HG03060 (cell line): Measurements from ENCODE around the gene ERLIN1.

Source experiments
- ATAC-seq: cut with Tn5 transposase; IDR thresholded peaks from one replicate; pipeline ENCODE4 v1.9.1; 2021; ENCODE audit warnings: low read depth, moderate number of reproducible peaks; ENCODE audit not compliant: unreplicated experiment

ERLIN1 gene

DNA sequence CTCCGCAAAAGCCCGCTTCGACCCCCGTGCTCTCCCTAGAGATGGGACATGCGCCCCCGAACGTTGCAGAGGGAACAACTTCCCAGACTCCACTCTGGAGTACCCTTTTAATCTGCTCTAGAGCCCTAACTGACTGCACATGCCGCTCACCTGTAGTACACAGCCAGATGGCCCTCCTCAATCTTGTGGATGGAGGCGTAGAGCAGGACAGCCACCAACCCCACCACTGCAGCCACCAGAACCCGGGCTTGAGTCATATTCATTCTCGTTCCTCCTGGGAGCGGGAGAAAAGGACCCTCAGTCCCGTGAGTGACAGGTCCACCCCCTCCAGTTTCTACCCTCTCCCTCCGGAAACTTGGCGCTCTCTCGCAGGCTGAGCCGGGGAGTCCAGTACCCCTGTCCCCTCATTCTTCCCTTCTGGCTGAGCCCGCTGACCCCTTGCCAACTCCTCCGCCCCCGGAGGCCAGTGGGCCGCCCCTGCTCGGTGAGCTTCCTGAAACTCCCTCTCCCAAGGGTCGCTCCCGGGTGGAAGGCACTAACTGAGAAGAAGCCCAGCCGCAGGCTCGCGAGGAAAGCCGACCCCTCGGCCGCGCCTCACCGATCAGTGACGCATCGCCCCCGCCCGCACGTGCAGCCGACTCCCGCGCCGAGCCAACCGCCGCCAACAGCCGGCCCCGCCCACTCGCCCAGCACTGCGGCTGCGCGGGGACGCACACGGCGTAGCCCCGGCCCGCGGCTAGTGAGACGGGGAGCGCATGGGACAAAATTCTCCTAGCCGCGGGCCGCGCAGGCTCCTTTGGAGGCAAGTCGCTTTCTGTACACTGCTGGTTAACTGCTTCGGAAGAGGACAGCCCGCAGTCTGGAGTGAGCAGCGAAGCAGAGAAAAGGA is at the start of gene ERLIN1:
TSS of gene ERLIN1 (minus strand) at position 666 of the 889 bp plus-strand sequence. CDS start at position 263, 403 bp downstream.
- ATAC-seq: peak; percentile 41

DNA sequence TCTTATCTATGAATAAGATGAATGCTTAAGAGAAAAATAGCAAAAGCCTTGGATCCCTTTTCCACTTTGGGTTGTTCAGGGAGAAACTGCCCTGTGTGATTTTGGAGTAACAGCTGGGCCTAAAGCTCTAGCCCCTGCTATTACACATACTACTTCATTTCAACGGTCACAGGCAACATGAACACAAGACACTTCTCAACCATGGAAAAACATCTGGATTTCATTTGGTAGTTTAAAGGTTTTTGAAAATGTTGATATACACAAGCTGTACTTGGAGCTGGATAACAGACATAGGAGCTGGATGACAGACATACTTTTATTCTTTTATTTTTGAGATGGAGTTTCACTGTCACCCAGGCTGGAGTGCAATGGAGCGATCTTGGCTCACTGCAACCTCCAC is 46.3 kb upstream of the ERLIN1 start:
- ATAC-seq: no peak

DNA sequence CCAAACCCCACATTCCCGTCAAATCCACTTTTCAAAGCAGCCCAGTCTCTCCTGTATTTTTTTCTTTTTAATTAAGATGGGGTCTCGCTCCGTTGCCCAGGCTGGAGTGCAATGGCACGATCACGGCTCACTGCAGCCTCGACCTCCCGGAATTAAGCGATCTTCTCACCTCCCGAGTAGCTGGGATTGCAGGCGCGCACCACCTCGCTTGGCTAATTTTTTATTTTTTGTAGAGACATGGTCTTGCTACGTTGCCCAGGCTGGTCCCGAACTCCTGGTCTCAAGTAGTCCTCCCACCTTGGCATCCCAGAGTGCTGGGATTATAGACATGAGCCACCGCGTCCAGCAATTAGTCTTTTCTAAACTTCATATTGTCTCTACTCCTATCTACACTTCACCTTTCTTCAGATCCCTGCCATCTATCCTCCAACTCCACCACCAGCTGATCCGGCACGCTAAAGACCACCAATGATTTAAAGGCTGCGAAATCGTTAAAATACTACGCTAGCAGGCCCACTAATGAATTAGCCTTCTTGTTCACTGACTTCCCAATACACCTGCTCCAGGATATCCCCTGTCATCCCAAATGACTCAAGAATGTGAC is 44.1 kb upstream of the ERLIN1 start:
- ATAC-seq: no peak

DNA sequence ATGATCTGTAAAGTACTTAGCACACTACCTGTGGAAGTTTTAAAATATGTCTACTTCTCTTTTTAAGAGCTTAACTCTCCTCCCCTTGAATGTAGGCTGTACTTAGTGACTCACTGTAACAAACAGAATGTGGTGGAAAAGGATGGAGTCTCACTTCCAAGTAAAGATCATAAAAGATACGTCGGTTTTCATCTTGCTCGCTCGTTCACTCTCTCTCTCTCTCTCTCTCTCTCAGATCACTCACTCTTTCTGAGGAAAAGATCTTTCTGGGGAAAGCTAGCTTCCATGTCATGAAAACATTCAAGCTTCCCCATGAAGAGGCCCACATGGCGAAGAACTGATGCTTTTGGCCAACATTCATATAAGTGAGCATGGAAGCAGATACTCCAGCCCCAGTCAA is 38.0 kb upstream of the ERLIN1 start:
- ATAC-seq: no peak

DNA sequence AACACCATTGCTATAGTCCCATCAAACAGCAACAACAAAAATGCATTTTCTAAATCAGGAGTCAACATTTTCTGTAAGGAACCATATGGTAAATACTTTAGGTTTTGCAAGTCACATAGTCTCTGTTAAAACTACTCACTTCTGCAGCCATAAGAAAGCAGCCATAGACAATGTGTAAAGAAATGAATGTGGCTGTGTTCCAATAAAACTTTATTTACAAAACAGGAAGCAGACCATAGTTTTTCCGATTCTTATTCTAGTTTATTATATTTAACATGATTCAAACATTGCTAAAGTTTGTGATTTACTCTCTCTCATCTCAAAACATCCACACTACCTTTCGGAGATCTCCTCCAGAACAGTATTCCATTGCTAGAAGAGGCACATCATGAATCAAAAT is 36.7 kb upstream of the ERLIN1 start:
- ATAC-seq: no peak

DNA sequence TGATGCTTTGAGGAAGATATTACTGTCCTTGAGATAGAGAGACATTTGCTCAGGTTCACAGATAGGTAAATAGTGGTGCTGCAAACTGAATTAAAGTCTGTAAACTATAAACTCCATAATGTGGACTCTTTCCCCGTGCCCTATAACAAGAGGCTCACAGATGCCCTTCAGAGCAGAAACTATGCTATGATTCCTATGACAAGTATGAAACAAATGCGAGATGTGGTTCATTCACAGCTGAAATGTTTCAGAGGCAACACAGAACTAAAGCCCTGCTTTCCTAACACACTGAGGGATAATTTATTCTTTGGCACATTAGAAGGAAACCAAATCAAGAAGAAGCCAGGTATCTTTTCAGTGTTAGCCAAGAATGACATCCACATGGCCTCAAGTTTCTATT is 30.2 kb upstream of the ERLIN1 start:
- ATAC-seq: no peak

DNA sequence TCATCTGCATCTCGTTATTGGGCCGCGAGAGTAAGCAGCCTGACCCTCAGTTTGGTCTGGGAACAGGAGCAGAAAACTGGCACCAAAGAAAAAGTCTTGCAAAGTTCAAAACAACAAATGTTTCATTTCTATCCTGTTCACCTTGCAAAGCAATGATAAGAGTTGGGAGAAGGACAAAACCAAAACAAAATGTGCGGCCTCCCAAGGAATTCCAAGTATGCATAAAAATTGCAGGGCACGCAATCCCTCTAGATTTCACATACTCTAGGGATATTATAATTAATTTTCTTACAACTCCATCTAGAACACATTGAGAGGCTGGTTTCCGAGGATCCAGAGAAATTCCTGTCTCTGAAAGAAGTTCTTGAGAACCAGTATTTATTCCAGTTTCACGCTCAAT is 23.5 kb upstream of the ERLIN1 start:
- no peak for ATAC-seq

DNA sequence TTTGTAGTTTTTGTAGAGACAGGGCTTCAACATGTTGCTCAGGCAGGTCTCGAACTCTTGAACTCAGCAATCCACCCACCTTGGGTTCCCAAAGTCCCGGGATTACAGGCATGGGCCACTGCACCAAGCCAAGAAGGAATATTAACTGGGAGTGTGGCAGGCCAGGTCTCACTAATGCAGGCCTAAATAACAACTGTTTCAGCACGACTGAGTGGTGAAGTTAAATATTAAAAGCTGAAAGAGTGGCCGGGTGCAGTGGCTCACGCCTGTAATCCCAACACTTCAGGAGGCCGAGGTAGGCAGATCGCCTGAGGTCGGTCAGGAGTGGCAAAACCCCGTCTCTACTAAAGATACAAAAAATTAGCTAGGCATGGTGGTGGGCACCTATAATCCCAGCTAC is 22.4 kb upstream of the ERLIN1 start:
- no peak for ATAC-seq

DNA sequence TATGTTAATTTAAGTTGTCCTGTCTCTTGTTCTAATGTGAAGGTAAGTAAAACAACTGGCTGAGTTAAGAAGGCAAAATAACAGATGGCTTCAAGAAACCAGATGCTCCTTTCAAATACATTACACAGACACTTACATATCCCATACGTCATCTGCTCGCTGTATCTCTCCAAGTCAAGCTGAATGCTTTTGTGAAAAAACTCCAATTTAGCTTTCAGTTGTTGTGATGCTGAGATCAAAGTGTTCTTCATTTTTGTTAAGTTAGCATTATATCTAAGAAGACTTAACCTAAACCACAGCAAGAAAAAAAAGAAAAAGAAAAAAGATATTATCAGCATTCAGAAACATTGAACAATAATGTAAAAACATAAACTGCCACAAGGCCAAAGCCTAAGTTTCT is 18.5 kb upstream of the ERLIN1 start:
- ATAC-seq: no peak

DNA sequence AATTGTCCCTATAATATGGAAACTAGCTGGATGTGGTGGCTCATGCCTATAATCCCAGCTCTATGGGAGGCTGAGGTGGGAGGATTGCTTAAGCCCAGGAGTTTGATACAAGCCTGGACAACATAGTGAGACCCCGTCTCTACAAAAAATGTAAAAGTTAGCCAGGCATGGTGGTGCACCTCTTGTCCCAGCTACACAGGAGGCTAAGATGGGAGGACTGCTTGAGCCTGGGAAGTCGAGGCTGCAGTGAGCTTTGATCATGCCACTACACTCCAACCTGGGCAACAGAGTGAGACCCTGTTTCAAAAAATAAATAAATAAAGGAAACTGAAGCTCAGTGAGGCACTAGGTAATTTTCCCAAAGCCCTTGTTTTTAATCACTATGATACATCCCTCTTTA is 15.7 kb upstream of the ERLIN1 start:
- ATAC-seq: no peak

DNA sequence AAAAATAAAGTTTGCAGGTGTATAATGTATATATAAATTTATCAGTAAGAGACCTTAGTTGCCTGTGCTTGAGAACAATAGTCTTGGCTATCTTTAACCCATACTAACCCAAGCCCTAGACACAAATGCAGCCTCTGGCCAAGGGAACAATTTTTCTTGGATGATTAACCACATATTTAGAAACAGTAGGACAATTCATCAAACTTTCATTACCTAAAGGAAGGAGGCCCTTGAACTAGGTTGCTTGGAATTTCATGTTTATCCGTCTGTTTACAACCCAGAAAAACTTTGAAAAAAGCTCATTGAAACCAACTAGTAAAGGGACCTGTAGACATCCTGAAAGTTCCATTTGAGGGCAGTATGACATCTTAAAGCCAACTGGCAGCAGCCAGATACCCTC is 8.9 kb upstream of the ERLIN1 start:
- ATAC-seq: no peak

DNA sequence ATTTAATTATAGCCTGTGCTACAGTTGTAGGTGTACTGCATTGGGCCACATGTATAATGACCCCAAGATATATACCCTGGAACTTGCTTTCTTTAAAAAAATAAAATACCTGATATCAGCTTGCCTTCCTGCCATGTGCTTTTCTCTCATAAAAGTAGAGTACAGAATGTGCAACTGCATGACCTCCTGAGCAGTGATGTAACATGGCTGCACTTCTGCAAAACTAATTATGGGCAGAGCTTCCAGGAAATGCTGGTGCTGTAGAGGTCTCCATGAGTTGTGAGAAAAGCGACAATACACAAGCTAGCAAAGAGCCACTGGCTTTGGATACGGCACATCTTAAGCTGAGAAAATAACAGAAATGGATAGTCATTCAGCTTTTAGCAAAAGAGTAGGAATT is 6.5 kb upstream of the ERLIN1 start:
- ATAC-seq: no peak

DNA sequence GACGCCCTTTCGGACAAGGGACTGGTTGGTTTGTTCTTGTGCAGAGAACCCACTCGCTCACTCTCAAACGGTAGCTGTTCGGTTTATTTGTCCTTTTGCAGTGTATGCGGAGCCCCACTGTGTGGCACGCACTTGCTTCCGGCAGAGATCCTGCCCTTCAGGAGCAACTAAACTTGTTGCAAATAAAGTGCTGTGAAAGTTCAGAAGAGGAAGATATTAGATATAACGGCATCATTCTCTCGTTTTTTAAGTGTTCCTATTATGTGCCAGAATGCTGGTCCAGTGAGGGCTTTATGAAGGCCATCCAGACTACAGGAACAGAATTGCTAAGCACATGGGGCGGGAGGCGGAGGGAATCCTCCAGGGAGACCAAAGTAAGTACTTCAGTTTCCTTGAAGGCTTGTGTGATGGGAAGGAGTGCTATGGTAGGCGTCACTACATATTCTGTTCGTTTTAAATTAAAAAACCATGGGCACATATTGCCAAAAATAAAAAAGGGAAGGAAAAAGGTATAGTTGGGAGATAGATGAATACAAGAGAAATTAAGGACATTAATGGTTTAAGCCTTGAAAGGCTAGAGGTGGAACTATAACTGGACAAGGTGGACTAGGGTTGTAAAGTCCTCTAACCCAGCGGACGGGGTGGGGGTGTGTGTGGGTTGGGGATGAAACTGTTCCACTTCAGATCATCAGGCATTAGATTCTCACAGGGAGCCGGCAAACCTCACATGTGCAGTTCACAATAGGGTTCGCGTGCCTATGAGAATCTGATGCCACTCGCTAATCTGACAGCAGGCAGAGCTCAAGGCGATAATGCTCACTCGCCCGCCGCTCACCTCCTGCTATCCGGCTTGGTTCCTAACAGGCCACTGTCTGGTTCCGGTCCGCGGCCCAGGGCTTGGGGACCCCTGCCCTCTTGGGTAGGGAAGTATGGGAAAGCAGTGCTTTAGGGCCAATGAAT is 704 bp upstream of the ERLIN1 start:
- peak; percentile 24 for ATAC-seq

DNA sequence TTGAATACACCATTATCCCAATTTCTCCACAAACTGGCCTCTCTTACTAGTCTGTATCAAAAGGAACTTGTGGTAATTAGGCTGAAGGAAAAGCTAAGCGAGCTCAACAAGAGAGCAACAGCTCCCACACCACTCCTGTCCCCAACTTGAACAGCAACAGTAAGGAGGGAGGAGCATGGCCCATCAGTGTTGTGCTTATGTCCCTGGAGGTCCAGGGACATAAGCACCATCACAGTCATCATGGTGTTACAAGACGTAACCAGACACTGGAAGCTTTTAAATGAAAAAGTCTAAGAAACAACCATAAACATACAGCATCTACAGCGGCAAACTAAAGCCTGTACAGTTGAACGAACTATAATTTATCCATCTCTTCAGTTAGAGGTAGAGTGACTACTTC is 989 bp downstream of the ERLIN1 start:
- ATAC-seq: no peak

DNA sequence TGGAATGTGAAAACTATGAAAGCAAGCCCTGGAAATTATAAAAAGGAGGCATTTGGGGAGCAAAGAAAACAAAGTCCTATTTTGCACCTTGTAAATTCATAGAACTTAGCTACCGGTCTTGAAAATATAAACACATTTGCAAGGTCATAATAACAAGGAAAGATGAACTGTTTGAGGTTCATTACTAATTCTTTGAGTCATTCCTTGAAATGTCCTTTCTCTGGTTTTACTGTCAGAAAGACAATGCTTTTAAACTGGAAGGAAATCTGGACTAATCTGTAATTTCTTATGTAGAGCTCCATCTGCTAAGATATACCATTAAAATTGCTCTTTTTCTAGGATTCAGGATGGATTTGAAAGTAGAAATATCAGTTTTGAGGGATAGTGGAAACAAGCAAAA is 1.4 kb downstream of the ERLIN1 start:
- no peak for ATAC-seq

DNA sequence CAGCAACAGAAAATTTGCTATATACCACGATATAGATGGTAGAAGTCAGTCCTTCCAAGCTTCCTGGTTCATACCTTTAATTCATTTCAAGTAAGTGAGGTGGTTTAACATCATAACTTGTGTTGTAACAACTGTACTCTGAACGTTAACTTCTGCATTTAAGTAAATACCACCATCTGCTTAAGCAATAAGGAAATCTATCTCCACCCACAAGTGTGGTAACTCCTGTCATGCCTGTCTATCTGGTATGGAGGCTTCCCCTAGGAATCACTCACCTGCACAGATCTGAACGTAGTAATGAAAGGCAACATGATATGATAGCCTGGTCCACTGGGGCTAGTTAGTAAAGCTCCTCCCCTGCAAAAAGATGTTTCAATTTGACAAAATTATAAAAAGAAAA is 2.3 kb downstream of the ERLIN1 start:
- ATAC-seq: no peak

DNA sequence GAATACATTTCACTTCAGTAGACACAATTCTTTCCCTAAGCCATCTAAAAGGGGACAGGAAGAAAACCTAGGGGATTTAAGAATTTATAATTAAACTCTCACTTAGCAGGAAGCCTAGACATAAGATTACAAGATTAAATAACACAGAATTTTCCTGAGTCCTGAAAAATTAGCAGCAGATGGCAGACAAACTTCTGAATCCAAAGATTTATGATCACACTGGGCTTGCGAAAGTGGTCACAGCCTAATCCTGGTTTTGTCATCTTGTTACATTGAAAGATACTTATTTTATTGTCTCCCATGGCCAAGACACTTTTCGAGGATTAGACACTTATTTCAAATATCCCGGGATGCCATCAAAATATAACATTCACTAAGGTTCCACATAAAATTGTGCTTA is 2.9 kb downstream of the ERLIN1 start:
- no peak for ATAC-seq

DNA sequence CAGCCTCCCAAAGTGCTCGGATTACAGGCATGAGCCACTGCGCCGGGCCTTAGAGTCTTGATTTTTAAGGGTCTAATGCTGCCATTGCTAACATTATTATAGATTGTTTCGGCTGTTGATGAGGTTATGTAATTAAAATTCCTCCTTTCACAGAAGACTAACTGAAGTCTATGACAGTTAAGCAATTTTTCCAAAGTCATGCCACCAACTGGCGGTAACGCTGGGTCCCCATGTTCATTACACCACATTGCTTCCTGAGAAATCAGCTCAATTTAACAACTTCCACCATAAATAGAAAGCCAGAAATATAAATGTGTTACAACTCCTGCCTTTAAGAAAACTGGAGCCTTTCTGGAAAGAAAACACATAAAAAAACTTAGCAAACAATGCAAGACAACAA is 3.5 kb downstream of the ERLIN1 start:
- ATAC-seq: no peak

DNA sequence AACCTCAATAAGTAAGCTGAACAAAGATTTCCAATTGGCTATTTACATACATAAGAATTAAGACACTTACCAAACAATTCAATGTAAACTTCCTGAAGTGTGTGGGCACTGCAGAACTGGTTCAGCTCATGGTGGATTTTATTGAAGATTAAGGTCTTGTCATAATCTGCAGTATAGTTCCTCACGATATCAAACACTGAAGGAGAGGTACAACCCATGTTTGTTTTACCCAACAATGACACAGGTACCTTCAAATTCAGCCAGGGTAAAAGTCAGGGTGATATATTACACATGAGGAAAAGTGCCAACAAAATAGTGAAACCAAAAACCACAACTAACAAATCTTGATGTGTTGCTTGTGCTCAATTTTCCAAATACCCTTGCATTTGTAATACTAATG is 10.0 kb downstream of the ERLIN1 start:
- no peak for ATAC-seq

DNA sequence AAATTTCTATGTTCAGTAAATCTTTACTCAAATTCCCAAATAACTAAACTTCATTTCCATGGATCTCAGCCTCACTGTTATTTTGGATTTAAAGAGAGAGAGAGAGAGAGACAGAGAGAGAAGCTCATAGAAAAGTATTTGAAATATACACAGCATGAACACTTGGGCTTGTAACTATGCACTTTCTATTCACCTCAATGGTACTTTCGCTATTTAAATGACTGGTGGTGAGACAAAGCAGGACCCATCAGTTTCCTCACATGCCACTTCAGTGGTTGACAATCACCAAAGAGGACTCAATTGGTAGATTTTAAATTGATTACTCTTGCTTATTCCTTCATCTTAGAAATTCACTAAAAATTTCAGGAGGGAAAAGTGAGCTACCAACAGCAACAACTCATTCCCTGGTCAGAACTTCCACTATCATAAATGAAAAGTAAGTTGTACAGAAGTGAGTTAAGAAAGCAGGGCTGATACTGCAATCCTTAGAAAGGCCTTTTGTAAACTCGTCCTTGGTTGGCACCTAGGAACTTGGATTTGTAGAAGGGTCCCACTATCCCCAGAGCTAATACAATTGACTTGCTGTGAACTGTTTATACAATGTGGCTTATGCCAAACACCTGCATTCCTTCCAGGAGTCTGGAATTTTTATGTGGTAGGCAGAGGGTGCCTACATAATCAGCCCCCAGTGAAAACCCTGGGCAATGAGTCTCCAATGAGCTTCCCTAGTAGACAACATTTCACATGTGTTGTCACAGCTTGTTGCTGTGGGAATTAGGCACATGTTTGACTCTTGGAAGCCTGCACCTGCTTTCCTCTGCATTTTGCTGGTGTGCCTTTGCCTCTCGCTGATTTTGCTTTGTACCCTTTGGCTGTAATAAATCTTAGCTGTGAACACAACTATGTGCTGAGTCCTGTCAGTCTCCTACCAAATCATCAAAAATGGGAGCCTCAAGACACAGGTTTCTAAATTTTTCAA is 10.8 kb downstream of the ERLIN1 start:
- ATAC-seq: peak; percentile 78
